SK-N-SH treated with all-trans-retinoic acid at 6 μM for 48 hours (cell line): ENCODE results near the gene RNF126.

Source experiments
- CSRNP3 ChIP-seq: fragments of 250-450 bp; sonication (Bioruptor Pico); IDR thresholded peaks from 2 replicates; pipeline ENCODE4 v1.5.1; 2021; ENCODE audit warnings: mild to moderate bottlenecking, moderate library complexity
- RARB ChIP-seq: fragments of 250-450 bp; sonication (Bioruptor Pico); IDR thresholded peaks from 2 replicates; pipeline ENCODE4 v1.8.0; 2021; ENCODE audit warnings: mild to moderate bottlenecking, moderate library complexity
- TSHZ2 ChIP-seq: fragments of 250-450 bp; sonication (Bioruptor Pico); IDR thresholded peaks from 2 replicates; pipeline ENCODE4 v1.5.0; 2020; ENCODE audit warnings: mild to moderate bottlenecking, moderate library complexity
- ZFP3 ChIP-seq: fragments of 250-450 bp; sonication (Bioruptor Pico); IDR thresholded peaks from 2 replicates; pipeline ENCODE4 v1.5.0; 2020; ENCODE audit warnings: mild to moderate bottlenecking, moderate library complexity
- ZFP30 ChIP-seq: fragments of 450-650 bp; formaldehyde crosslinking; IDR thresholded peaks from 2 replicates; pipeline ENCODE4 v1.5.0; 2022; ENCODE audit warnings: mild to moderate bottlenecking, moderate library complexity
- ZNF565 ChIP-seq: fragments of 450-650 bp; formaldehyde crosslinking; conservative IDR thresholded peaks from 2 replicates; pipeline ENCODE4 v1.5.0; 2020; ENCODE audit warnings: low read depth, mild to moderate bottlenecking, moderate library complexity
- ZNF70 ChIP-seq: fragments of 450-650 bp; formaldehyde crosslinking; IDR thresholded peaks from 2 replicates; pipeline ENCODE4 v1.5.0; 2020; ENCODE audit warnings: mild to moderate bottlenecking, moderate library complexity
- TF ChIP-seq, protein P1 (sequence below): fragments of 250-450 bp; sonication (Bioruptor Pico); IDR thresholded peaks from 2 replicates; pipeline ENCODE4 v1.5.1; 2020; ENCODE audit warnings: low read depth, mild to moderate bottlenecking, moderate library complexity

GRCh38 chr19:703651-704446 is 40.8 kb upstream of the RNF126 start:
- TF ChIP-seq ZFP30: no peak
- TF ChIP-seq ZFP3: no peak
- no peak for TF ChIP-seq TSHZ2
- TF ChIP-seq CSRNP3: no peak
- no peak for TF ChIP-seq RARB (CRISPR knock-in tag)
- no peak for TF ChIP-seq ZNF70
- TF ChIP-seq, protein P1, sequence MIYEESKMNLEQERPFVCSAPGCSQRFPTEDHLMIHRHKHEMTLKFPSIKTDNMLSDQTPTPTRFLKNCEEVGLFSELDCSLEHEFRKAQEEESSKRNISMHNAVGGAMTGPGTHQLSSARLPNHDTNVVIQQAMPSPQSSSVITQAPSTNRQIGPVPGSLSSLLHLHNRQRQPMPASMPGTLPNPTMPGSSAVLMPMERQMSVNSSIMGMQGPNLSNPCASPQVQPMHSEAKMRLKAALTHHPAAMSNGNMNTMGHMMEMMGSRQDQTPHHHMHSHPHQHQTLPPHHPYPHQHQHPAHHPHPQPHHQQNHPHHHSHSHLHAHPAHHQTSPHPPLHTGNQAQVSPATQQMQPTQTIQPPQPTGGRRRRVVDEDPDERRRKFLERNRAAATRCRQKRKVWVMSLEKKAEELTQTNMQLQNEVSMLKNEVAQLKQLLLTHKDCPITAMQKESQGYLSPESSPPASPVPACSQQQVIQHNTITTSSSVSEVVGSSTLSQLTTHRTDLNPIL (CRISPR knock-in tag): no peak
- no peak for TF ChIP-seq ZNF565 (CRISPR knock-in tag)
